Activated CD4-positive, alpha-beta T cell treated with anti-CD3 and anti-CD28 coated beads for 36 hours (primary cell): ENCODE data around the gene PAM. TPM values are rescaled to one million over a fixed set of nuclear protein-coding genes. Genes with fewer than 3 reads are reported as not detected.

Source experiments
- ATAC-seq: fragments of 200-7000 bp; cut with Tn5 transposase; one replicate; pipeline ENCODE4 v1.10.0; 2021; ENCODE audit warnings: mild to moderate bottlenecking, moderate library complexity
- CTCF ChIA-PET: fragments of 350-600 bp; sonication (Branson Sonifier 250); formaldehyde crosslinking; loops from one replicate; lab custom pipeline; 2021; ENCODE audit warnings: antibody characterized with exemption; lab: Charles Lee
- POLR2A ChIA-PET: fragments of 350-600 bp; sonication (Branson Sonifier 250); formaldehyde crosslinking; loops from one replicate; lab custom pipeline; 2021; ENCODE audit warnings: antibody characterized with exemption, inconsistent platforms; lab: Charles Lee
- DNase-seq: peaks from one replicate; pipeline ENCODE4 v3.0.0-alpha.2; 2020
- H3K27ac Mint-ChIP-seq: one replicate; pipeline ENCODE4 v1.8.0; 2021; ENCODE audit warnings: mixed read lengths
- H3K27me3 Mint-ChIP-seq: one replicate; pipeline ENCODE4 v1.8.0; 2021; ENCODE audit warnings: mixed read lengths
- H3K36me3 Mint-ChIP-seq: one replicate; pipeline ENCODE4 v1.8.0; 2021; ENCODE audit warnings: low read depth, mixed read lengths
- H3K4me1 Mint-ChIP-seq: one replicate; pipeline ENCODE4 v1.8.0; 2021; ENCODE audit warnings: mixed read lengths
- H3K4me3 Mint-ChIP-seq: one replicate; pipeline ENCODE4 v1.8.0; 2021; ENCODE audit warnings: mild to moderate bottlenecking, moderate library complexity, mixed read lengths
- H3K9me3 Mint-ChIP-seq: one replicate; pipeline ENCODE4 v1.8.0; 2021; ENCODE audit warnings: low read depth, mixed read lengths
- intact Hi-C, 2 experiments: fragments of 100-400 bp; cut with DNase I in 1 of 2; cut with micrococcal nuclease in 1 of 2; formaldehyde crosslinking; loops; one replicate each; pipeline versions ENCODE4 v1.14.2 to v1.15.1; 2022 to 2024; cut with DNase I, micrococcal nuclease
- total RNA-seq, 2 experiments: library from RNA; stranded (reverse); gene quantifications; one replicate each; pipeline ENCODE4 v1.2.3, GENCODE V29; 2021

PAM gene
- total RNA-seq, 2 experiments from 2014 or later = 54.0 to 68.3 TPM

DNA sequence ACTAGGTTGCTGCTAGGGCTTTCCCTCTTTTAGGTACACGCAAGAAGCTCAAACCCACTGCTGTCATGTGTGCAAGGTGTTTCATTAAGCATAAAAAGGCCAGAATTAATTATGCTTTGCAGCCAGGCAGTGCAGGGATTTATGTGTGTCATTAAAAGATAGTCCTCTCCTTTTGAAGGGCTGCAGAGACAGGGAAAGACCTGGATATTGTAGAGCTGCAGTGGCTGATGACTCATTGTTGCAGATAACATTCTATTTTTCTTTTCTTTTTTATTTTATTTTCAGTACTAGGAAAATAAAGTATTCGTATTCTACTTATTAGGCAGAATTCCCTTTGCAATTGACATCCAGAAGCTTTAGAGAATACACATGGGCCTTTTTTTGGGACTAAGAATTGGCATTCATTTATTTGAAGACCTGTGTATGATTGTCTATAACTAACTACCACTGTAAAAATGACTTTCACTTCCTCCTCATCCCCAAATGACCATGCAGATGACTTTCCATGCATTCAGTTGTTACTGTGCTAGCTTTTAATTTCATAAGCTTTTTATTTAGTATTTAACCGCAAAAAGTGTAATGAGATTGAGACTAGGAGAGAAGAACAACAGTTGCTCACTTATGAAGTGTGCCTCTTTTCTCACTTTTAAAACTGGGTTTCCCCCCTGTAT lies 113.0 kb downstream of the PAM start:
- peaks cover 12% of the 10 kb centered on the region for H3K4me1 Mint-ChIP-seq
- intact Hi-C loops = no loop called here
- ATAC-seq (no peak), DNase-seq (no peak)
- CTCF ChIA-PET = interaction anchor here (0.6 to 1.6 kb wide), 4 partner anchors 11 to 187 kb away, joined by 3 to 7 read pairs (median 4); no protein-coding TSS in a partner anchor
- H3K36me3 Mint-ChIP-seq = peaks cover 30% of the 10 kb centered on the region
- POLR2A ChIA-PET = no interaction called here
- H3K4me3 Mint-ChIP-seq = no peak overlapping the region
- H3K9me3 Mint-ChIP-seq = no peaks in the 10 kb centered on the region
- H3K27me3 Mint-ChIP-seq = peaks cover 11% of the 10 kb centered on the region
- no peak overlapping the region for H3K27ac Mint-ChIP-seq

DNA sequence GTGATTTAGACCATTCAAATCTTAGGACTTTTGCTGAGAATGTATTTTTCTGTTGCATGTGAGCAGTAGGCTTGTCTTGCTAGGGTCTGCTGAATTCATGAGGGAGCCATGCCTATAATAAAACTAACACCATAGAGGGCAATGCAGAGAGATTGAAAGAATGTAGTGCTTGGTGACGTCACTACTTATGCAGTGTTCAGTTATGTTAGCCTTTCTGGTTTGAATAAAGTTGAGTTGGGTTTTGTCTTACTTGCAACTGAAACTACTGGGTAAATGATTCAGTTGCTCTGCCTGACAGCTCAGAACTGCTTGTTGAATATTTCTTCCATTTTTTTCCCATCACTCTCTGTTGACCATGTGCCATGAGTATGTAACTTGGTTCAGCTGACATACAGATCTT lies 114.1 kb downstream of the PAM start:
- no peak for ATAC-seq
- Mint-ChIP-seq H3K36me3 (peaks cover 30% of the 10 kb centered on the region), H3K27me3 (peaks cover 11% of the 10 kb centered on the region), H3K27ac (no peak overlapping the region), H3K9me3 (no peaks in the 10 kb centered on the region), H3K4me3 (no peak overlapping the region), H3K4me1 (peaks cover 12% of the 10 kb centered on the region)
- intact Hi-C loops = no loop called here
- ChIA-PET POLR2A (no interaction called here), CTCF (interaction anchor here (1.6 kb wide), 1 partner anchor 44 kb away, joined by 3 read pairs; no protein-coding TSS in a partner anchor)
- no peak for DNase-seq

DNA sequence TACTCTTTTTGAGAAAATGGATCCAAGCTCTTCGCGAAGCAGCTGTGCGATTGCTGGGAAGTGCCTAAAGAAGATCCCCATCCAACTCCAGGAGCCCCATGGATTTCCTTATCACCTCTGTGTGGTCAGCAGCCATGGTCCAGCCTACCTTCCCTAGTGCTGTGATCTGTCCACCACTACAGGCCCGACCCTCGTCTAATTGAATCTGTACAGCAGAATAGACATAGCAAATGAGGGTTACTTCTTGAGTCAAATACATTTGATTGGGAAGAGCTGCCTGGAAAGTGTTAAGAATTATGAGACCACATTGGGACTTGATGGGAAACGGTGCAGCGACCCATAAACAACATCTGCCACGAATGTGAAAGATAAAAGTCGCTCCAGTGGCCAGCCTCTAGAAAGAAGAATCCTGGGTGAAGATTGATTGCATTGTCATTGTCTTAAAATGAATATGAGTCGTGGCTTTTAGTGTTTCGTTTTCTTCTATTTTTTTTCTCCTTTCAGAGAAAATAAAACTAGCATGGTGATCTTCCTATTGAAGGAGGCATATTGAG lies 118.4 kb downstream of the PAM start:
- Mint-ChIP-seq H3K36me3 (peaks cover 14% of the 10 kb centered on the region), H3K27ac (no peak overlapping the region), H3K4me3 (no peak overlapping the region), H3K27me3 (no peaks in the 10 kb centered on the region), H3K9me3 (no peaks in the 10 kb centered on the region), H3K4me1 (no peaks in the 10 kb centered on the region)
- ChIA-PET POLR2A (no interaction called here), CTCF (interaction anchor here (0.5 to 0.7 kb wide), 2 partner anchors 11 to 692 kb away, joined by 3 read pairs; no protein-coding TSS in a partner anchor)
- no peak for ATAC-seq
- no peak for DNase-seq
- intact Hi-C loops = no loop called here

DNA sequence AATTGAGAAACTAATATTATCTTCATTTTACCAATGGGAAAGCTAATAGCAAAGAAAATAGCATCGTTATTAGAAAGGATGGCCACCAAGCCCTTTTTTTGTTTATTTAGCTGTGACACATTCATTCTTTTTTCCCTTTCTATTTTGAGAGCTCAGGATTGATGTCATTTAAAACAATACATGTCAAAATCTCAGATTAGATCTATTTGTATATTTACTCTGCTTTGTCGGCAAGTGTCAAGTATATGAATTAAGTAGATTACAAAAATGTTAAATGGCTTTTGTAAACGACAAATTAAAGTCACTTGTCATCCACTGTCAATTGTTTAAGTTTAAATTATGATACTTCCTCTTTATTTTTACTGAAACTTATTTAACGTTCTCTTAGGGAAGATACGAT lies 118.9 kb downstream of the PAM start:
- Mint-ChIP-seq H3K9me3 (no peaks in the 10 kb centered on the region), H3K36me3 (peaks cover 13% of the 10 kb centered on the region), H3K27me3 (no peaks in the 10 kb centered on the region), H3K4me3 (no peak overlapping the region), H3K27ac (no peak overlapping the region), H3K4me1 (no peaks in the 10 kb centered on the region)
- no peak for ATAC-seq
- CTCF ChIA-PET = interaction anchor here (0.6 to 0.7 kb wide), 2 partner anchors 11 to 48 kb away, joined by 3 read pairs; no protein-coding TSS in a partner anchor
- DNase-seq = no peak
- POLR2A ChIA-PET = no interaction called here
- intact Hi-C loops = no loop called here

DNA sequence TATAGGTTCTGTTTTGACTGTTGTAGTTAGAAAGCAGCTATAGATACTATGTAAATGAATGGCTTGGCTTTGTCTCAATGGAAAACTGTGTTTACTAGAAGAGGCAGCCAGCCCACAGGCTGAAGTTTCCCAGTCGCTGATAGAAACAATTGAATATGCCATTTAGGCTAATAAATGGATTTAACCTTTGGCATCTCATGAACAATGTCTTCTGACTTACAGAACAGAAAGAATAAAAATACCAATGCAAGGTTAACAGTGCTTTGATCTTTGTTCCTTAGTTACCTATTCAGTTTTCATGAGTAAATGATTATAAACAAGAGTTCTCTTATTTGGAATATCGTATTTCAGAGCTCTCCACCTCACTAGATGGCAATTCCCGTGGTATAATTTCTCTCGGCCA lies 120.6 kb downstream of the PAM start:
- no peaks in the 10 kb centered on the region for H3K4me1 Mint-ChIP-seq
- H3K27me3 Mint-ChIP-seq = no peaks in the 10 kb centered on the region
- H3K27ac Mint-ChIP-seq = no peak overlapping the region
- no peak overlapping the region for H3K4me3 Mint-ChIP-seq
- no peak for DNase-seq
- CTCF ChIA-PET = interaction anchor here (0.7 to 0.9 kb wide), 2 partner anchors 62 to 154 kb away, joined by 3 to 4 read pairs; no protein-coding TSS in a partner anchor
- intact Hi-C loops = no loop called here
- no peak for ATAC-seq
- POLR2A ChIA-PET = no interaction called here
- H3K9me3 Mint-ChIP-seq = no peaks in the 10 kb centered on the region
- peaks cover 10% of the 10 kb centered on the region for H3K36me3 Mint-ChIP-seq

DNA sequence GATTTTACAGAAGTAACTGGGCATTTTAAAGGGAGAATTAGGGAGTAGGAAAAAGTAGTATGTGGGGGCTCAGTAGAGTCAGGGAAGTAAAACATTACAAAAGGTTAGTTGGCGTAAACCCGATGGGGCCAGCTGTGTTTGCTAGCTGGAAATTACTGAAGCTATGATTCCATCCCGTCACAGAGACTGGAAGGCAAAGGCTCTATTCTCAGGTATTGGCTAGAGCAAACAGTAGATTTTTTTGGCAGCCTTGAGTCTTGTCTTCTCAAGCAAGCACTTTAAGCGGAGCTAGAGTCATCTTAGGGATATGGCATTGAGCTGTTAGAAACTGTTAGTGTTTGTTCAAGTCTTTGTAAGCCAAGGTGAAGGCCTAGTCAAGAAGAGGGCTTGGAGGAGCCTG lies 121.5 kb downstream of the PAM start:
- intact Hi-C loops = no loop called here
- DNase-seq (no peak), ATAC-seq (no peak)
- Mint-ChIP-seq H3K36me3 (peaks cover 10% of the 10 kb centered on the region), H3K9me3 (no peaks in the 10 kb centered on the region), H3K4me3 (no peak overlapping the region), H3K27me3 (no peaks in the 10 kb centered on the region), H3K4me1 (no peaks in the 10 kb centered on the region), H3K27ac (no peak overlapping the region)
- POLR2A ChIA-PET = no interaction called here
- CTCF ChIA-PET = interaction anchor here (0.9 kb wide), 1 partner anchor 154 kb away, joined by 4 read pairs; no protein-coding TSS in a partner anchor

DNA sequence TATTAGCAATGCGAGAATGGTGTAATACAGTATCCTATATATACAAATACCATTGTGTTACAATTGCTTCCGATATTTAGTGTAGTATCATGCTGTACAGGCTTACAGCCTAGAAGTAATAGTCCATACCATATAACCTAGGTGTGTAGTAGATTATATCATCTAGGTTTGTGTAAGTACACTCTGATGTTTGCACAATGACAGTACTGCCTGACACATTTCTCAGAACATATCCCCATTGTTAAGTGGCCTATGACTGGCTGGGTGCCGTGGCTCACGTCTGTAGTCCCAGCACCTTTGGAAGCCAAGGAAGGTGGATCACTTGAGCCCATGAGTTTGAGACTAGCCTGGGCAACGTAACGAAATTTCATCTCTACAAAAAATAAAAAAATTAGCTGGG lies 124.6 kb downstream of the PAM start:
- DNase-seq = no peak
- no peak overlapping the region for H3K27ac Mint-ChIP-seq
- ChIA-PET CTCF (interaction anchor here (0.7 kb wide), 1 partner anchor 343 kb away, joined by 3 read pairs; no protein-coding TSS in a partner anchor), POLR2A (no interaction called here)
- H3K27me3 Mint-ChIP-seq = no peaks in the 10 kb centered on the region
- no peak overlapping the region for H3K4me3 Mint-ChIP-seq
- intact Hi-C loops = no loop called here
- no peak for ATAC-seq
- no peaks in the 10 kb centered on the region for H3K9me3 Mint-ChIP-seq
- H3K4me1 Mint-ChIP-seq = no peaks in the 10 kb centered on the region
- peaks cover 12% of the 10 kb centered on the region for H3K36me3 Mint-ChIP-seq

DNA sequence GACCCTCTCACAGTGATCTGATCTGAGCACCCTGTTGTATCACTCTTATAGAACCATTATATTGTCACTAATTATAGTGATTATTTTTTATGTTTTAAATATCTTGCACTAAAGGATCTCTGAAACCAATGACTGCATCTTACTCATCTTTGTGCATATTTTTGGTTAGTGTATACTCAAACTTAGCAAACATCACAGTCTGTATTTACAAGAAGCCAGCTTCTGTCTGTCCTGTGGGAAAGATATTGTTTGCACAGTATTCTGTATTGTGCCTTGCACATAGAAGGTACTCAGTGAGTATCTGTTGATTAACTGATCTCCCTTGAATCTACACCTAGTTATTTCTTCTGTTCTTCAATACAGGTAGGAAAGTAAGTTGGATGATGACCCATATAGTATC lies 131.5 kb downstream of the PAM start:
- POLR2A ChIA-PET = no interaction called here

DNA sequence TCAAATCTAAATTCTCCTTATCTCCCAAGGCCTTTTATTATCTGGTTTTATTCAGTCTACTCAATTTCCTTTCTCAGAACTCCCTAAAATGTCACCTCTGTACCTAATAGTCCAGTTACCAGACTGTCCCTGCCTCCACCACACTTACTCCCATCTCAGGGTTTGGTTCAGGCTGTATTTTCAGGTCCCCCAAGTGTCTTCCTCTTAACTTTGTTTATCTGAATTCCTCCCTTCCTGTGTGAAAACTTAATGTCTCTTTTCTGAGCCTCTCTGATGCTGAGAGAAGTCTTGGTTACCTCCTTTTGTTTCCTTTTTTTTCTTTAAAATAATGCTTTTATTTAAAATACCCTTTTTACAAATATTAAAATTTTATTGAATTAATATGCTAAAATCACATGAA lies 133.4 kb downstream of the PAM start:
- DNase-seq (no peak), ATAC-seq (no peak)
- intact Hi-C loops = no loop called here
- Mint-ChIP-seq H3K9me3 (no peaks in the 10 kb centered on the region), H3K4me1 (peaks cover 5% of the 10 kb centered on the region), H3K27me3 (no peaks in the 10 kb centered on the region), H3K36me3 (peaks cover 8% of the 10 kb centered on the region), H3K4me3 (no peak overlapping the region), H3K27ac (no peak overlapping the region)
- POLR2A ChIA-PET = no interaction called here
- CTCF ChIA-PET = no interaction called here

More for the DNA sequence above, 131.5 kb downstream of the PAM start:
- Mint-ChIP-seq H3K36me3 (peaks cover 11% of the 10 kb centered on the region), H3K27ac (no peak overlapping the region), H3K27me3 (no peaks in the 10 kb centered on the region), H3K9me3 (no peaks in the 10 kb centered on the region), H3K4me1 (peaks cover 5% of the 10 kb centered on the region), H3K4me3 (no peak overlapping the region)
- CTCF ChIA-PET = no interaction called here
- ATAC-seq (no peak), DNase-seq (no peak)
- intact Hi-C loops = no loop called here

DNA sequence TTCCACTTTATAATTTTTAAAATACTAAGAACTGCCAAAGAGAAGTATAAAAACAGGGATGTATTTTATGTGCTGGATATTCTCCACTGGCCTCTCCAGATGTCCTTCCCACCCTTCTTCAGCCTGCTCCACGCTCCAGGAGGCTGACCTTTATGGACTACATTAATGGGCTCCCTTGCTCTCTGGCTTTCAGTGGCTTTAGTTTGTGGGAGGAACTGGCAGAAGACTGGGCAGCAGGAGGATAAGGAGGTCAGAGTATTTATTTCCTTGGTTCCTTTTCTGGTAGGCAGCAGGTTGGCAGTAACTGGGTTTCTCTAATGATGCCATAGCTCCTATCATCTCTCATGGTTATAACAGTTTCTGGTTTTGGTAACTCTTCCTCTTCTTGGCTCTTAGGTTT lies 133.9 kb downstream of the PAM start:
- Mint-ChIP-seq H3K27ac (no peak overlapping the region), H3K4me3 (no peak overlapping the region), H3K36me3 (peaks cover 8% of the 10 kb centered on the region), H3K27me3 (no peaks in the 10 kb centered on the region), H3K4me1 (peaks cover 5% of the 10 kb centered on the region), H3K9me3 (no peaks in the 10 kb centered on the region)
- POLR2A ChIA-PET = no interaction called here
- no peak for DNase-seq
- CTCF ChIA-PET = no interaction called here
- no peak for ATAC-seq
- intact Hi-C loops = no loop called here

DNA sequence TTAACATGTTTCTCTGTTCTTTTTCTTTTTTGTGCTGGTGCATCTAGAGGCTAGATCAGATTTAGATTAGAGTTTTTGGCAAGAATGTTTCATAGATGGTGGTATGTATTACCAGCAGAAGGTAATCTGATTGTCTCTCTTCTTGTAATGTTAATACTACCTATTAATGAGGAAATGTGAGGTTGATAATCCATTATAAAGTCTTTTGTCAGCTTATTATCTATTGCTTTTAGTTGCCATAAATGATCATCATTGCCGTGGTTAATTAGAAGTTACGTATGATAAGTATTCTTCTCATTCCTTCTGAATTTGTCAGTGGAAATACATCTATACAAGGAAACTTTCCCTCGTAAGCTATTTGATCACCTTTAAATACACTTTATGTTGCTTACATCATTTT lies 135.0 kb downstream of the PAM start:
- Mint-ChIP-seq H3K4me1 (peaks cover 5% of the 10 kb centered on the region), H3K27ac (no peak overlapping the region), H3K36me3 (peaks cover 13% of the 10 kb centered on the region), H3K27me3 (no peaks in the 10 kb centered on the region), H3K9me3 (no peaks in the 10 kb centered on the region), H3K4me3 (no peak overlapping the region)
- intact Hi-C loops = no loop called here
- POLR2A ChIA-PET = no interaction called here
- ATAC-seq = no peak
- no peak for DNase-seq
- CTCF ChIA-PET = no interaction called here

DNA sequence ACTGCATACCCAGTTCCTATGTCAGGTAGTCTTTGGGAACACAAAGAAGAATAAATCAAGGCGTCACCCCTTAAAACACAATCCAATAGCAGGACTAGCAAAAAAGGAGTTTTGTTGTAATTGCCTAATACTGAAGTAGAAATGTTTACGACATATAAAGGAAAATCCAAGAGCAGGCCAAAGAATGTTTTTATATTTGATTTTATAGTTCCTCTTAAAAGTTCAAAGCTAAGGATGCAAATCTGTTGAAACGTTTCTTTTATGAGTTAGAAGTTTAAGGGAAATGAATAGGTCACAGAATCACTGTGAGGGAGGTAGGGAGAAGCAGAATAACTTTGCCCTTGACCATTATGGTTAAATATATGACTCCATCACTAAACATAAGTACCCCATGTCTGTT lies 136.1 kb downstream of the PAM start:
- CTCF ChIA-PET = no interaction called here
- peaks cover 16% of the 10 kb centered on the region for H3K36me3 Mint-ChIP-seq
- POLR2A ChIA-PET = no interaction called here

More for the DNA sequence above, 136.1 kb downstream of the PAM start:
- H3K4me3 Mint-ChIP-seq = no peak overlapping the region
- DNase-seq (no peak), ATAC-seq (no peak)
- H3K27me3 Mint-ChIP-seq = no peaks in the 10 kb centered on the region
- peaks cover 5% of the 10 kb centered on the region for H3K4me1 Mint-ChIP-seq
- no peak overlapping the region for H3K27ac Mint-ChIP-seq
- no peaks in the 10 kb centered on the region for H3K9me3 Mint-ChIP-seq
- intact Hi-C loops = no loop called here
